ENCODE data around the gene FHIP1B. TPM values are rescaled to one million over a fixed set of nuclear protein-coding genes. Genes with fewer than 3 reads are reported as not detected.

FHIP1B gene
- total RNA-seq, 1 donor from 2014 or later: 29.3 TPM

DNA sequence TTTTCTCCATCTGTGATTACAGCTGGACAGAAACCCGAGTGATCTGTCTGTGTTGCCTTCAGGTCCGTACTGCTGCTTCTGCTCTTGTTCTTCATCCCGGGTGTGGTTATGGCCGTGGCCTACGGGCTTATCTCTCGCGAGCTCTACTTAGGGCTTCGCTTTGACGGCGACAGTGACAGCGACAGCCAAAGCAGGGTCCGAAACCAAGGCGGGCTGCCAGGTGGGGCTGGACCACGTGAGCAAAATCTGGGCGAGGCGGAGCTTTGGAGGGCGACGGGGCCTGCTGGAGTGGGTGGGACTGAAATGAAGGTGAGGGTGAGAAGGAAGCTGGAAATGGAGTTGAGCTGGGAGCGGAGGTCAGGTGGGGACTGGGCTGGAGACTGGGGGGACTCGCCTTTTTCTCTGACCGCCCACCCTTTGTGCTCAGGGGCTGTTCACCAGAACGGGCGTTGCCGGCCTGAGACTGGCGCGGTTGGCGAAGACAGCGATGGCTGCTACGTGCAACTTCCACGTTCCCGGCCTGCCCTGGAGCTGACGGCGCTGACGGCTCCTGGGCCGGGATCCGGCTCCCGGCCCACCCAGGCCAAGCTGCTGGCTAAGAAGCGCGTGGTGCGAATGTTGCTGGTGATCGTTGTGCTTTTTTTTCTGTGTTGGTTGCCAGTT is 36.3 kb upstream of the FHIP1B start:
- H3K36me3 Mint-ChIP-seq (ENCODE audit: low read depth, unreplicated experiment): no peaks in the 10 kb centered on the region
- H3K27ac Mint-ChIP-seq (ENCODE audit: unreplicated experiment): no peak overlapping the region
- H3K9me3 Mint-ChIP-seq (ENCODE audit: unreplicated experiment): no peaks in the 10 kb centered on the region
- no peak overlapping the region for H3K4me3 Mint-ChIP-seq (ENCODE audit: unreplicated experiment)
- DNase-seq (ENCODE audit: low spot score): no peak
- H3K27me3 Mint-ChIP-seq (ENCODE audit: unreplicated experiment): no peaks in the 10 kb centered on the region
- peaks cover 3% of the 10 kb centered on the region for H3K4me1 Mint-ChIP-seq (ENCODE audit: unreplicated experiment)
- TF ChIP-seq, protein P1, sequence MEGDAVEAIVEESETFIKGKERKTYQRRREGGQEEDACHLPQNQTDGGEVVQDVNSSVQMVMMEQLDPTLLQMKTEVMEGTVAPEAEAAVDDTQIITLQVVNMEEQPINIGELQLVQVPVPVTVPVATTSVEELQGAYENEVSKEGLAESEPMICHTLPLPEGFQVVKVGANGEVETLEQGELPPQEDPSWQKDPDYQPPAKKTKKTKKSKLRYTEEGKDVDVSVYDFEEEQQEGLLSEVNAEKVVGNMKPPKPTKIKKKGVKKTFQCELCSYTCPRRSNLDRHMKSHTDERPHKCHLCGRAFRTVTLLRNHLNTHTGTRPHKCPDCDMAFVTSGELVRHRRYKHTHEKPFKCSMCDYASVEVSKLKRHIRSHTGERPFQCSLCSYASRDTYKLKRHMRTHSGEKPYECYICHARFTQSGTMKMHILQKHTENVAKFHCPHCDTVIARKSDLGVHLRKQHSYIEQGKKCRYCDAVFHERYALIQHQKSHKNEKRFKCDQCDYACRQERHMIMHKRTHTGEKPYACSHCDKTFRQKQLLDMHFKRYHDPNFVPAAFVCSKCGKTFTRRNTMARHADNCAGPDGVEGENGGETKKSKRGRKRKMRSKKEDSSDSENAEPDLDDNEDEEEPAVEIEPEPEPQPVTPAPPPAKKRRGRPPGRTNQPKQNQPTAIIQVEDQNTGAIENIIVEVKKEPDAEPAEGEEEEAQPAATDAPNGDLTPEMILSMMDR (IDR thresholded peaks at IDR 0.05; ENCODE audit: unreplicated experiment): no peak

DNA sequence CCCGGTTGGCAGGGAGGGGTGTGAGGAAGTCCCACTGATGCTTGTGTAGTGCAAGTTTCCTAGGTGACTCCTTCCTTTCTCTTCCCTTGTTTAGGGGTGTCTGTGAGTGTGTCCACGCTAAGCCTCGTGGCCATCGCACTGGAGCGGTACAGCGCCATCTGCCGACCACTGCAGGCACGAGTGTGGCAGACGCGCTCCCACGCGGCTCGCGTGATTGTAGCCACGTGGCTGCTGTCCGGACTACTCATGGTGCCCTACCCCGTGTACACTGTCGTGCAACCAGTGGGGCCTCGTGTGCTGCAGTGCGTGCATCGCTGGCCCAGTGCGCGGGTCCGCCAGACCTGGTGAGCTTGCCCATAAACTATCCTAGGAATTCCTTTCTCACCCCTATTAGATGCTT is 35.6 kb upstream of the FHIP1B start:
- no peaks in the 10 kb centered on the region for H3K9me3 Mint-ChIP-seq (ENCODE audit: unreplicated experiment)
- TF ChIP-seq, protein P1 (IDR thresholded peaks at IDR 0.05; ENCODE audit: unreplicated experiment): no peak
- H3K36me3 Mint-ChIP-seq (ENCODE audit: low read depth, unreplicated experiment): no peaks in the 10 kb centered on the region
- H3K4me1 Mint-ChIP-seq (ENCODE audit: unreplicated experiment): peaks cover 3% of the 10 kb centered on the region
- H3K4me3 Mint-ChIP-seq (ENCODE audit: unreplicated experiment): no peak overlapping the region
- no peaks in the 10 kb centered on the region for H3K27me3 Mint-ChIP-seq (ENCODE audit: unreplicated experiment)
- H3K27ac Mint-ChIP-seq (ENCODE audit: unreplicated experiment): no peak overlapping the region
- DNase-seq (ENCODE audit: low spot score): no peak

DNA sequence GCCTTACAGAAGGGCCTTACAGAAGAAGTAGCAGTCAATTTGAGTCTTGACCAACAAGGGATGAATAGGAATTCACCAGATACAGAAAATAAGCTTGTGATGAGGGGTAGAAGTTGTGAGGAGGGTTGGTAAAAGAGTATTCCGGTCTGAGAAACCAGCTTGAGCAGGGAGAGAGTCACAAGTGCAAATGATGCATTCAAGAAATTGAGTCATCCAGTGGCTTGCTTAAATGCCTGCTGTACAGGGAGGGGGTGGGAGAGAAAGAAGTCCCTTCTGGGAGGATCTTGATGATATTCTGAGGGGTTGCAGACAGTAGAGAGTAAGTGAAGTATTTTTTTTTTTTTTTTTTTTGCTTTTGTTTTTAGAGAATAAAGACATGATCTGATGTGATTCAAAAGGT is 34.4 kb upstream of the FHIP1B start:
- TF ChIP-seq, protein P1 (IDR thresholded peaks at IDR 0.05; ENCODE audit: unreplicated experiment): no peak
- Mint-ChIP-seq H3K27me3 (ENCODE audit: unreplicated experiment) (no peaks in the 10 kb centered on the region), H3K36me3 (ENCODE audit: low read depth, unreplicated experiment) (no peaks in the 10 kb centered on the region), H3K27ac (ENCODE audit: unreplicated experiment) (no peak overlapping the region), H3K4me3 (ENCODE audit: unreplicated experiment) (no peak overlapping the region), H3K4me1 (ENCODE audit: unreplicated experiment) (peaks cover 3% of the 10 kb centered on the region), H3K9me3 (ENCODE audit: unreplicated experiment) (no peaks in the 10 kb centered on the region)
- DNase-seq (ENCODE audit: low spot score): no peak

DNA sequence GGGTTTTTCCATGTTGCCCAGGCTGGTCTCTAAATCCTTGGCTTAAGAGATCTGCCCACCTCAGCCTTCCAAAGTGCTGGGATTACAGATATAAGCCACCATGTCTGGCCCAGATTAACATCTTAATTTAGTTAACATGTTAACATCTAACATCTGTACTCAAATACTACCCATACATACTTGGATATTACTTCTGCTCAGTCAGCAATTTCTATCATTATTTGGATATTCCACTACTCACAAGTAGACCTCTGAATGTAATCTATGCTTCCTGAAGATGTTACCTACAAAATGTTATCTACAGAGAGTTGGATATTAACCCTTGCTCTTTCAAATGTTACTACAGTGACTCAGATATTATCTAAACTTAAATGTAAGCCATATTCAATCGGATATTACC is 29.2 kb upstream of the FHIP1B start:
- no peak for DNase-seq (ENCODE audit: low spot score)
- TF ChIP-seq, protein P1 (IDR thresholded peaks at IDR 0.05; ENCODE audit: unreplicated experiment): no peak
- peaks cover 3% of the 10 kb centered on the region for H3K4me1 Mint-ChIP-seq (ENCODE audit: unreplicated experiment)
- H3K4me3 Mint-ChIP-seq (ENCODE audit: unreplicated experiment): no peak overlapping the region
- H3K27ac Mint-ChIP-seq (ENCODE audit: unreplicated experiment): no peak overlapping the region
- no peaks in the 10 kb centered on the region for H3K36me3 Mint-ChIP-seq (ENCODE audit: low read depth, unreplicated experiment)
- H3K9me3 Mint-ChIP-seq (ENCODE audit: unreplicated experiment): no peaks in the 10 kb centered on the region
- H3K27me3 Mint-ChIP-seq (ENCODE audit: unreplicated experiment): no peaks in the 10 kb centered on the region

DNA sequence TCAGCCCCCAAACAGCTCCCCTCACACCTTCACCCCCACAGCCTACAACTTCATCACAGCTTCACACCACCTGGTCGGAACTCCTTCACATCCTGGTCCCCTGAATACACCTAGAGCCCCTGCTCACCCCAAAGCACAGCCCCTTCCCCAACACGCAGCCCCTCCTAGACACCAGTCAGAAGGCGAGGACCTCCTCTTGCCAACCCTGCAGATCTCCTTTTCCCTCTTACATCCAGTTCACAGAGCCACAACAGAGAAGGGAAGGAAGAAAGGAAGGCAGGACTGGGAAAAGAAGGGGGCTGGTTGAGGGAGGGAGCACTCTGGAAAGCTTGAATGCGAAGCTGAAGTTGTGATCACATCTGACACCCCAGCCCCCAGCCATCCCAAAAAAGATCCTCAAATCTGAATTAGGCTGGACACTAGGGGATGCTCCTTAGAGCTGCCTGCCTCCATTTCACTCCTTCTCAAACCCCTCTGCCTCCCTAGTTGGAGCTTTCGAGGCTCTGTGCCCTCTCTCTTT is 25.8 kb upstream of the FHIP1B start:
- Mint-ChIP-seq H3K9me3 (ENCODE audit: unreplicated experiment) (no peaks in the 10 kb centered on the region), H3K27ac (ENCODE audit: unreplicated experiment) (no peak overlapping the region), H3K36me3 (ENCODE audit: low read depth, unreplicated experiment) (no peaks in the 10 kb centered on the region), H3K27me3 (ENCODE audit: unreplicated experiment) (peaks cover 2% of the 10 kb centered on the region), H3K4me1 (ENCODE audit: unreplicated experiment) (peaks cover 3% of the 10 kb centered on the region), H3K4me3 (ENCODE audit: unreplicated experiment) (no peak overlapping the region)
- no peak for DNase-seq (ENCODE audit: low spot score)
- TF ChIP-seq, protein P1 (IDR thresholded peaks at IDR 0.05; ENCODE audit: unreplicated experiment): no peak

Measured in endothelial cell (in vitro differentiated cells).